GM08714 (cell line): ENCODE data around the gene TXNDC12.
A peak's percentile ranks its signal among the peaks of the same experiment; 100 is the strongest.
"Not testable (repeated sequence)": the region's sequence is repeated elsewhere in the genome, so short reads cannot be mapped to it uniquely, and the experiment has no call there.

Experiments
- H3K4me3 ChIP-seq: fragments of 200-500 bp; sonication (Bioruptor generic); 2 replicates; pipeline ENCODE4 v1.5.1; 2014; ENCODE audit warnings: mild to moderate bottlenecking, low read length, inconsistent platforms
- ZNF274 ChIP-seq: IDR thresholded peaks from 2 replicates; pipeline ENCODE4 v1.6.1; 2012; ENCODE audit warnings: mild to moderate bottlenecking, low read depth, low read length

TXNDC12 gene

DNA sequence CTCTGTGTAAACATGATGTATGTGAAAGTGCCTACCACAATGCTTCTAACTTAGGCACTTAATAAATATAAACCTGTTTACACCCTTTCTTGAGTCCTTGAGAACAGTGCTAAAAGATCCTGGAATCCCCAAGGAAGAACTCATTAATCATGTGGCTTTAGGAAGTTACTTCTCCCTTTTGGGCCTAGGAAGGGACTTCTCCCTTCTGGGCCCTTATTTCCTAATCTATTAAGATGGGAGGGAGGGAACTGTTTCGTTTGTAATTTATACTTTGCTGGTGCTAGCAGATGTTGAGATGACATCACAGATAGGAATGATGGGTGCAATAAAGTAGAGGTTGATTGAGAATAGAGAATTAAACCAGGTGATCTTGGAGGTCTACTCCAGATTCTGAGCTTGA is 2.3 kb upstream of the TXNDC12 start:
- TF ChIP-seq ZNF274: no peak
- H3K4me3 ChIP-seq: peak overlapping the region; percentile 91

DNA sequence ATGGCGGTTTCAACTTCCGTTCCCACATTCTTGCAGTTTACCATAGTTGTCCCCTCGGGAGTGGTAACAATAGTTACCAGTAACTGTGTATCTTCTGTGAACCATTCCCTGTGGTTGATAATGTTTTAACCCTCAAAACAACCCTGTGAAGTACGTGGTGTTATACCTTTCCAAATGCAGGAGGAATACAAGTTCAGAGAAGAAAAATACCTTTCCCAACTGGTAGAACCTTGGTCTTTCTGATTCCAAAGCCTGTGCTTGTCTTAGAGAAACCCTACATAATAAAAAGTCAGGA is 1.9 kb upstream of the TXNDC12 start:
- H3K4me3 ChIP-seq: peak overlapping the region; percentile 91
- no peak for TF ChIP-seq ZNF274

DNA sequence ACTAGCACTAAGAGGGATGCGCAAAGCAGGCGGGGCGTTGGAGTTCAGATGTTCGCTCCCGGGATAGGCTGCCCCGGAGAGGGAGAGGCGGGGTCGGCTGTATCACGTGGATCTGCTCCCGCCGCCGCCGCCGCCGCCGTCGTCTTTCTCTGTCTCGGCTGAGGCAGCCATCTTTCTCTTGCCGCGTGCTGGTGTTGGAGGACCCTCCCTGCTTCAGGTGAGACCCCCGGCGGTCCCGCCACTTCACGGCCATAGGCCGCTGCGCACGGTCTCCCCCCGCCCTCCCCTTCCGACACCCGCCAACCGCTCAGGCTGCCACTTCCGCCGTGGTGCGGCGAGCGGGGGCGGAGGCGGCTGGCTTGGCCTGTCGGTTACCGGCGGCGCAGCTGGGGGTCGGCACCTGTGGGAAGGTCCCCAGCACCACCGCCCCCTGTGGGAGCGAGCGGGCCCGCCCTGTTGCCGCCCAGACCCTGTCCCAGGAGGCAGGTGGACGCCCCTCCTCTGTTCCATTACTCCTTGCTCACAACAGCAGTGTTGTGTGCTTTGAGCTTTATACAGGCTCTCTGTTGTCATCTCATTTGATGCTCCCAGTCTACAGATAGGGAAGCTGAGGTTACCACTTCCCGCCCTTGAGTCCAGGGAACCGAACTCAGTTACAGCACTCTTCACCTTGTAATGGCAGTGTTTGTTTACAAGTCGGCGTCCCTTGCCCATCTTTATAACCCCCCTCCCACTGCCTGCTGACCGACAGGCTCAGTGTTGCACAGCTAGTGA is 1.4 kb upstream of the TXNDC12 start, which contains the start of gene BTF3L4:
Gene BTF3L4 (plus strand): TSS at position 133 of the 774 bp plus-strand sequence. CDS start 3,553 bp downstream, outside the sequence.
- TF ChIP-seq ZNF274: no peak
- peak within 1 kb of the TSS; percentile 91 for H3K4me3 ChIP-seq

DNA sequence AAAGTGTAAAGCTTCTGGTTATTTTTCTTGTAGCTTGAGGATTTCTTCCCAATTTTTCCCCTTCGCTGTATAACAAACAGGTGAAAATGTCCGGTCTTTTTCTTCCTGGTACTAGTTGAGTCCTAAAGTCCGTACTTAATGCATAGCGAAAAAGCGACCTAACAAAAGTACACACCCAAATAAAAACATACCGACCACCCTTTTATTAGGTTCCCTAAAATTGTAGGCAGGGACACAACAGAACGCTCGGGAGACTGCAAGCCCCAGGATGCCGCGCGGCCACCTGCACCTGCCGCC is 823 bp upstream of the TXNDC12 start:
- TF ChIP-seq ZNF274: no peak
- H3K4me3 ChIP-seq: peak overlapping the region; percentile 91

DNA sequence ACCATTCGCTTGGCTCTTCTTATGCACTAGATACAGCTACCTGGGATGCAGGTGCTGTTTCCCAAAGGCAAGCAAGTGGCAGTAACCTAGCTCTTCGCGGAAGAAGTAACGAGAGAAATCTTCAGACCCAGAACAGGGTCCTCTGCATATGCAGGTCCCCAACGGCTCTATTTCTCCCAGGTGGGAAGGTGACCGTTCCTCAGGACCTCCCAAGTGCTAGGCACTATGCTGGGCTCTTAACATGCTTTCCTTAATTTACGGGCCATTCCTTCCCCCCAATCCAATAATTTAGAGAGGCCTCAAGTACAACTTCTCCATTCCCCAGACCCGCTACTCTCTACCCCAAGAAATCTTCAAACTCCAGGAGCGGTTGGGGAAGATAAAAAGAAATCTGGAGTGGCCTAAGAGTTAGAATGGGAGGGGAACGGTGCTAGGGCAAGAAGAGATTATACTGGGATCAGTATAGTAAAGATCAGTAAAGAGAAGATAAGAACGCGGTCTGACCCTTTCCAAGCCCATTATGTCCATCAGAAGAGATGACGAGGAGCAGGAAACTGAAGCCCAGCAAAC is 410 bp downstream of the TXNDC12 start:
- no peak for TF ChIP-seq ZNF274
- H3K4me3 ChIP-seq: peak overlapping the region; percentile 91

DNA sequence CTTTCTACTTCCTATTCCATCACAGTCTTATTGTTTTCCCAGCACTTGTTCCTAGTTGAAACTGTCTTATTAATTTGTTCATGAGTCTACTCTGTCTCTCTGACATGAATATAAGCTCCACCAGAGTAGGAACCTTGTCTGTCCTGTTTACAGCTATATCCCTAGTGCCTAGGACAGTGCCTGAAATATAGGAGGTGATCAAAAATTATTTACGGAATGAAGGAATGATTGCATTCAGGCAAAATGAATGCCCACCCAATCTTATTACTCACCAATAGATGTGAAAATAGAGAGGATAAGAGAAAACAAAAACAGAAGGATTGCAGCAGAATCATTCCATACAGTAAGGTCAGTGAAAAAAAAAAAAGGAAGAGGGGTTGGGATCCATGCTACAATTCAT is 1.1 kb downstream of the TXNDC12 start:
- no peak for TF ChIP-seq ZNF274
- peak overlapping the region; percentile 91 for H3K4me3 ChIP-seq

DNA sequence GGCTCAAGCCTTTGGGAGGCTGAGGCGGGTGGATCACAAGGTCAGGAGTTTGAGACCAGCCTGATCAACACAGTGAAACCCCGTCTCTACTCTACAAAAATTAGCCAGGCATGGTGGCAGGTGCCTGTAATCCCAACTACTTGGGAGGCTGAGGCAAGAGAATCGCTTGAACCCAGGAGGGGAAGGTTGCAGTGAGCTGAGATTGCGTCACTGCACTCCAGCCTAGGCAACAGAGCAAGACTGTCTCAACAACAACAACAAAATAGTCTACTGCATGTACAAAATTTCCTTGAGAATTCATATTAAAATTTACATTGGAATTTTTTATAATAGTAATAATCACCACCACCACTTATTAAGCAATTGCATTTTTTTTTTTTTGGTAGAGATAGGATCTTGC is 5.7 kb downstream of the TXNDC12 start:
- not testable (repeated sequence) for H3K4me3 ChIP-seq

DNA sequence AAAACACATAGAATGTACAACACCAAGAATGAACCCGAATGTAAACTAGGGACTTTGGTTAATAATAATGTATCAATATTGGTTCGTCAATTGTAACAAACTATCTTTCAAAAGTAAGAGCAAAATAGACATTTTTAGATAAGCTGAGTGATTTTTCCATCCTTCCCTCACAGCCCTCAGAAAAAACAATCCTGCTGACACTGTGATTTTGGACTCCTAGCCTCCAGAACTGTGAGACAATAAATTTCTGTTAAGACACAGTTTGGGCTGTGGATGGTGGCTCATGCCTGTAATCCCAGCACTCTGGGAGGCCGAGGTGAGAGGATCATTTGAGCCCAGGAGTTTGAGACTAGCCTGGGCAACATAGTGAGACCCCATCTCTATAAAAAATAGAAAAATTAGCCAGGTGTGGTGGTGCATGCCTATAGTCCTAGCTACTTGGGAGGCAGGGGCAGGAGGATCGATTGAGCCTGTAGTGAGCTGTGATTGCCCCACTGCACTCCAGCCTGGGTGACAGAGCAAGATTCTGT is 9.3 kb downstream of the TXNDC12 start:
- not testable (repeated sequence) for H3K4me3 ChIP-seq

DNA sequence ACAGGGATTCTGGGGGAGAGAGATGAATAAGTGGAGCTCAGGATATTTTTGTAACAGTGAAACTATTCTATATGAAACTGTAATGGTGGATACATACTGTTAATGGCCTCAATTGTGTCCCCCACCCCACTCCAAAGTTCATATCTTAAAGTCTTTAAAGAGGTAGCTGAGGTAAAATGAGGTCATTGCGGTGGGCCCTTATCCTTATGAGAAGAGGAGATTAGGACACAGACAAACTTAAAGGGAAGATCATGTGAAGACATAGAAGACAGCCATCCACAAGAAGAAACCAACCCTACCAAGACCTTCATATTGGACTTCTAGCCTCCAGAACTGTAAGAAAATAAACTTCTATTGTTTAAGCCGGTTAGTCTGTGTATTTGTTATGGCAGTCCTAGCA is 9.8 kb downstream of the TXNDC12 start:
- no peak overlapping the region for H3K4me3 ChIP-seq
- no peak for TF ChIP-seq ZNF274

DNA sequence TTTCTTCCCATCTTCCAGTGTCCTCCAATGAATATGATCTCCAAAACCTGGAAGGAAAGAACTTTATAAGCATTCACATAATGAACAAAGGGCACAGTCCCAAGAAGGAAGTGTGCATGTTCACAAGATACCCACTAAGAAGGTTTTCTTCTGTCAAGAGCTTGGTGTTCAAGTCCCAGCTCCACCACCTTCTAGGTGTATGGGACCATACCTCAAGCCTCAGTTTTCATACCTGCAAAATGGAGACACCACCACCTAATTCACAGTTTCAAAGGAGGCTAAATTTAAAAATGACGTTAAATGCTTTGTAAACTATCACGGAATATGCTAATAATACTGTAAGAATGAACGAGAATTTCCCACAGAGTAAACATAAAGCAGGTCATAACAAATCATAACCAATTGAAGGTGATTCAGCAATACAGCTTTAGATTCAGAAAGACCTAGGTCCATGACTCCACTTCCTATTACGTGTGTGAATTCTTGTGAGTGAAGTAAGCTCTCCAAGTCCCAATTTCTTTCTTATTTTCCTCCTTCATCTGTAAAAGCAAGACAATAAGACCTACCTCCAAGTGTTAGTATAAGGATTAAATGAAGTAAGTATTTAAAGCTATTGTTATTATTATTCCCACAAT is 13.3 kb downstream of the TXNDC12 start:
- no peak for TF ChIP-seq ZNF274
- no peak overlapping the region for H3K4me3 ChIP-seq

DNA sequence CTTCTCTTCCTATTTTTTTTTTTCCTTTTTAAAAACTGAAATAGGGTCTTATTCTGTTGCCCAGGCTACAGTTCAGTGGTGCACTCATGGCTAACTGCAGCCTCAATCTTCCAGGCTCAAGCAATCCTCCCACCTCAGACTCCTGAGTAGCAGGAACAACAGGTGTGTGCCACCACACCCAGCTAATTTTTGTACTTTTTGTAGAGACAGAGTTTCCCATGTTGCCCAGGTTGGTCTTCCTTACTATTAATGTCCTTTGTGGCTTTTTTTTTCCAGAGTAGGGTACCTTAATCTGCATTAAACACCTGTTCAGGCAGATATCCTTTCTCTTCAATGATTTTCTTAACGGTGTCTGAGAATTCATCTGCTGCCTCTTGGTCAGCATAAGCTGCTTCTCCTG is 17.1 kb downstream of the TXNDC12 start:
- H3K4me3 ChIP-seq: no peak overlapping the region
- TF ChIP-seq ZNF274: no peak

DNA sequence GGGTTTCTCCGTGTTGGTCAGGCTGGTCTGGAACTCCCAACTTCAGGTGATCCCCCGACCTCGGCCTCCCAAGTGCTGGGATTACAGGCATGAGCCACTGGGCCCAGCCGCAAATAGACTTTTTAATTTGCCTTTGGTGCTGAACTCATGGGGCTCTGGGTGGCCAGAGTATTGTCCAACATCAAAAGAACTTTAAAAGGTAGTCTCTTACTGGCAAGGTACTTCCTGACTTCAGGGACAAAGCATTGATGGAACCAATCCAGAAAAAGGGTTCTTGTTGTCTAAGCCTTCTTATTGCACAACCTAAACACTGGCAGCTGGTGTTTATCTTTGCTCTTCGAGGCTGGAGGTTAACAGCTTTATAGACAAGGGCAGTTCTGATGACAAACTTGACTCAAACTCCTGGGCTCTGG is 17.6 kb downstream of the TXNDC12 start:
- H3K4me3 ChIP-seq: no peak overlapping the region
- no peak for TF ChIP-seq ZNF274

DNA sequence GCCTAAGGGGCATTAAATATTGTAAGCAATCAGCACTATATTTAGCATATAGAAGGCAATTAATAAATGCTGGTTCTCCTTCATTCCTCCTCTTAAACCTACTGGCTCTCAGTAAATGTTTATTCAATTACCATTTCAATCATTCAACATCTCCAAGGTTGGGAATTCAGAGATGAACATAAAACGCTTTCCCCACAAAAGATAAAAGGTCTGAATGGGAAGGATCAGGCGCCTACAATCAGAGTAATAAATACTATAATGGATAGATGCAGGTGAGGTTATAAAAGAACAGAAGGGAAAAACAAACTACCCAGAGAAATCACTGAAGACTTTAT is 21.0 kb downstream of the TXNDC12 start:
- peak overlapping the region; percentile 87; the same call in 1 of the 2 replicates for H3K4me3 ChIP-seq
- TF ChIP-seq ZNF274: no peak

DNA sequence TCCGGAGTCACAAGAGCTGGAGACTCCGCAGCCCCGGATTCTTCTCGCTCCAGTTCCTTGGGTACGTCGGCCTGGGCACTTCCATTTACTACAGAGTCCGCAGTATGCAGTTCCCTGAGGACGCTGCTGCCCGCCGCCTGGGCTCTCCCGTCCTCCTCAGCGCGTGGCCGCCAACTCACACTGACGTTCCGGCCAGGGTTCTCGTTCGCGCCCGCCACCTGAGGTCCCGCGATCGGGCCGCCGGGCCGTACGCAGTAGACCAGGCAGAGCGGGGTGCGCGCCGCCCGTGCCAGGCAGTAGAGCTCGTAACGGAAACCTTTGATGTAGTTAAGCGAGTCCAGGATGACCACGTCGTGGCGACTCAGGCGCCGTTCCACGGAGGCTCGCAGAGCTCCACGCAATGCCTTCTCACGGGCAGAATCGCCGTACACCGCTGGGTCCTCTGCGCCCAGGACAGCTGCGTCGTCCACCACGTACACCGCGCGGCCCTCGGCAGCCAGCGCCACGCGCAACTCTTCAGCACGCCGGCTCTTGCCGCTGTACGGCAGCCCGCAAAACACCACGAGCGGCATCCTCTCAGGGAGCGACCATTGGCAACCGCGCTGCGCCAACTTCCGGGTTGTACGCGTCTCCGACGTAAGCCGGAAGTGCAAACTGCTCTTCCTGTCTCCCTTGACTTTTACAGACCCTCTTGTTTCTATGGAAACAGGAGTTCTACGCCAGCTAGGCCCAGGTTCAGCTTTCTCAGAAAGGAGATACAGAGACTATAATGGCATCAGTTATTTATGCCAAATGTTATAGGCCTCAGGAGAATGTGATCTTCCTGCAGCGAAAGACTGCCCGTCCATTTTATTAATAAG is 21.6 kb downstream of the TXNDC12 start, which contains the start of gene KTI12:
Gene KTI12 (minus strand): TSS at position 621 of the 860 bp plus-strand sequence. CDS start 49 bp downstream, at position 572.
- TF ChIP-seq ZNF274: no peak
- peak within 1 kb of the TSS; percentile 87 for H3K4me3 ChIP-seq
